HG03280 (cell line): ENCODE measurements around the gene SPPL2B.
"Not testable (repeated sequence)": the region's sequence is repeated elsewhere in the genome, so short reads cannot be mapped to it uniquely, and the experiment has no call there.

ENCODE experiments used
- ATAC-seq: cut with Tn5 transposase; IDR thresholded peaks from one replicate; pipeline ENCODE4 v1.9.1; 2021; ENCODE audit warnings: mild to moderate bottlenecking, moderate library complexity; ENCODE audit not compliant: unreplicated experiment

Gene SPPL2B

GRCh38 chr19:2328401-2329148 is at the start of gene SPPL2B, which contains the start of gene LSM7:
TSS of gene SPPL2B (plus strand) at chr19:2328684. CDS start at chr19:2328710, 26 bp downstream.
TSS of gene LSM7 (minus strand) at chr19:2328586. CDS start at chr19:2328566, 20 bp downstream.
- peak; percentile 60 for ATAC-seq

- no peak for ATAC-seq
Observed at GRCh38 chr19:2280633-2281264, 47.7 kb upstream of the SPPL2B start.

DNA sequence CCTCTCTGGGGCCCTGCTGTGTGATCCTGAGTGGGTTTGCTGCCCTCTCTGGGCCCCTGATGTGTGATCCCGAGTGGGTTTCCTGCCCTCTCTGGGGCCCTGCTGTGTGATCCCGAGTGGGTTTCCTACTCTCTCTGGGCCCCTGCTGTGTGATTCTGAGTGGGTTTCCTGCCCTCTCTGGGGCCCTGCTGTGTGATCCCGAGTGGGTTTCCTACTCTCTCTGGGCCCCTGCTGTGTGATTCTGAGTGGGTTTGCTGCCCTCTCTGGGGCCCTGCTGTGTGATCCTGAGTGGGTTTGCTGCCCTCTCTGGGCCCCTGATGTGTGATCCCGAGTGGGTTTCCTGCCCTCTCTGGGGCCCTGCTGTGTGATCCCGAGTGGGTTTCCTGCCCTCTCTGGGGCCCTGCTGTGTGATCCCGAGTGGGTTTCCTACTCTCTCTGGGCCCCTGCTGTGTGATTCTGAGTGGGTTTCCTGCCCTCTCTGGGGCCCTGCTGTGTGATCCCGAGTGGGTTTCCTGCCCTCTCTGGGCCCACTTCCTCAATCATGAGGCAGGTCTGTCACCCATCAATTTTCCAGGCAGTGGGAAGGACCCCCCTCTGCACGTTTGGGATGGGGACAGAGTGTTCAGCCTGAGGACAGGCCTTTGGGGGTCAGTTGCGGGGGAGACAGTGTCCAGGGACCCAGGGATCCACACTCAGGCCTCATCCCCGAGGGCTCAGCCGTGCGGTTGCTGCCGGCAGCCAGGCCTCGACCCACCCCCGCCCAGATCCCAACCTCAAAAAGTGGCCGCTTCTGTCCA is 47.0 kb upstream of the SPPL2B start:
- not testable (repeated sequence) for ATAC-seq

GRCh38 chr19:2282062-2282861 is 46.2 kb upstream of the SPPL2B start, which contains the start of gene PEAK3:
TSS of gene PEAK3 (minus strand) at chr19:2282175. CDS start at chr19:2280931, 1,244 bp downstream.
- ATAC-seq: no peak

DNA sequence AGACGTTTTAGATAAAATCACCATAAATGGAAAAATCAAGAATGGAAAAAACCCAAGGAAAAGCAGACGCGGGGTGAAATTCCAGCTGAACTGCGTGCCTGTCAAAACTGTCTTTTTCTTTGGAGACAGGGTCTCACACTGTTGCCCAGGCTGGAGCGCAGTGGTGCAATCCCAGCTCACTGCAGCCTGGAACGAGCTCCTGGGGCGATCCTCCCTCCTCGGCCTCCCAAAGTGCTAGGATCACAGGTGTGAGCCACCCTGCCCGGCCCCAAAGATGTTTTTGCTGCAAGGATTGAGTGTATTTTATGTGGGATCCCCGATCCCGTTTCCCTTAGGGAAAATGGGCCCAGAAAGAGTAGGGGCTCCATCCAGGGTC is 45.6 kb upstream of the SPPL2B start:
- ATAC-seq: no peak

- ATAC-seq: no peak
Observed at GRCh38 chr19:2283835-2284507, 44.5 kb upstream of the SPPL2B start.

- no peak for ATAC-seq
Observed at GRCh38 chr19:2286402-2287140, 41.9 kb upstream of the SPPL2B start.

DNA sequence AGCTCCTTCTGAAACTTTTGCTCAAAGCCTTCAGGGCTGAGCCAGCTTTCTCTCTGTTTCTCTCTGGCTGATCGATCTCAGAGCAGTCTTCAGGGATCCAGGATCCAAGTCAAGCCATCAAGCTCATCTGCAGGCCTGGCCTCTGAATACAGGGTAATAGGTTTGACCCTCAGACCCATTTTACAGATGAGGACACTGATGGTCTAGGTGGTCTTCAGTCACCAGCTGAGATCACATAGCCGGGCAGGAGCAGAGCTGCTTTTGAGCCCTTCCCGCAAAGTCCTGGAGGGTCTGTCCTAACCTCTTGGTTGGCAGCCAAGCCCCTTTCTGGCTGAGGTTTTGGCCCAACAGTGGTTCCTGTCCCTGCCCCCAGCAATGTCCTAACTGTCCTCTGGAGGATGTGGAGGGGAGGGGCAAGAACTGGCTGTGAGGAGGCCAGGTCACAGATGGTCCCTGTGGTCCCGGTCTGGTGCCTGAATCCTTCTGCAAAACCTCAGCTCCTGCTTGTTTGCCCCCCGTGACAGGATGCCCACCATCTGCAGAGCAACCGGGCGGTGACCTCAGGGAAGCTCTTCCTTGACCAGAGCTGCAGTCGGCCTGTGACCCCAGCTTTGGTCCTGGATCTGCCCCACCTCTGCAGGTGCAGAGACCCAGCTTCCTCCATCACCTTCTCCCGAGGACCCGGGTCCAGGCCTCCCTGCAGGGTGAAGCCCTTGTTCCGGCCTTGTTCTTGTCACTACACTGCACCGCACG is 40.7 kb upstream of the SPPL2B start:
- no peak for ATAC-seq

DNA sequence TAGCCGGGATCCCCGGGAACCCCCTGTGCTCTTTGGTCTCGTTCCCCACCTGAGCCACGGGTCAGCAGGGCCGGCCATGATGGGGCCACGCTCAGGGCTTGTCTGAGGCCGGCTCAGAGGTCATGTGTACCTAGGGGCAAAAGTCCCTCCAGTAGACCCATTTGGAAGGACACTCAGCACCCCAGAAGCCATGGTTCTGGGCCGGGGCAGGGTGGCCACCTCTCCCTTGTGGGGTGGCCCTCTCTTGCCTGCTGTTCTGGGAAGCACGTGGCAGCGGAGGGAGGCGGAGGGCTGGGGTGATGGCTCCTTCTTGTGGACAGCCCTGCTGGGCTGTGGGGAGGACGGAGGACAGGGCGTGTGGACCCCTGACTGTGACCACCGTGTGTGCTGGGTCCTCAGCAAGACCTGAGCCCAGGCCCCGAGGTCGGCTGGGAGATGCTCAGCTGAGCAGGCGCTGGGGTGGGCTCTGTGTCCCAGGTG is 40.1 kb upstream of the SPPL2B start:
- ATAC-seq: no peak

GRCh38 chr19:2288818-2289713 is 39.4 kb upstream of the SPPL2B start:
- ATAC-seq: no peak

DNA sequence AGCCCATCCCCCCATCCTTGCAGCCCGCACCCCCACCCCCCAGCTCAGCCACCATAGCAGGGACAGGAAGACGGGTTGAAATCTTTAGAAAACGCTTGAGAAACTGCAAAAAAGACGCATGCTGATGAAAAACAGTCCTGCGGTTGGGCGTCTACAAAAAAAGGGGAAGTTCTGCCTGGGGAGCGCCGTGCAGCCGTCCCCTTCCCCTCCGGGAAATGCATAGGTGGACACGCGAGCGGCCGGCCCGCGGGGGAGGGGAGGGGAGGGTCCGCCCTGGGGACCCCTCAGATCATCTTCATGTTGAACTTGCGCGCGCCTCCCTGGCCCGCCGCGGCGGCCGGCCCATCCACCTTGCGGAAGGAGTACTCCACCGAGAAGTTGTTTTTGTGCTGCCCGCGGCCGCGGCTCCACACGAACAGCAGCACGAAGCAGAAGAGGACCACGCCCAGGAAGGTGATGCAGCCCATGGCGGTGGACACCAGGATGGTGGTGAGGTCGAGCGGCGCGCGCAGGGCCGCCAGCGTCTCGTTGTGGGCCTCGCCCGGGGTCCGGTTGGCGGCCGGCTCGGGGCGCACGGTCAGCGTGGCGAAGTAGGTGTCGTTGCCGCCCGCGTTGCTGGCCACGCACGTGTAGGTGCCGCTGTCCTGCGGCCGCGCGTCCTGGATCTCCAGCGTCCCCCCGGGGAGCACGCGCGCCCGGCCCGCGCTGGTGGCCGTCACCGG is 38.6 kb upstream of the SPPL2B start:
- no peak for ATAC-seq

GRCh38 chr19:2290441-2291184 is 37.9 kb upstream of the SPPL2B start:
- ATAC-seq: no peak

DNA sequence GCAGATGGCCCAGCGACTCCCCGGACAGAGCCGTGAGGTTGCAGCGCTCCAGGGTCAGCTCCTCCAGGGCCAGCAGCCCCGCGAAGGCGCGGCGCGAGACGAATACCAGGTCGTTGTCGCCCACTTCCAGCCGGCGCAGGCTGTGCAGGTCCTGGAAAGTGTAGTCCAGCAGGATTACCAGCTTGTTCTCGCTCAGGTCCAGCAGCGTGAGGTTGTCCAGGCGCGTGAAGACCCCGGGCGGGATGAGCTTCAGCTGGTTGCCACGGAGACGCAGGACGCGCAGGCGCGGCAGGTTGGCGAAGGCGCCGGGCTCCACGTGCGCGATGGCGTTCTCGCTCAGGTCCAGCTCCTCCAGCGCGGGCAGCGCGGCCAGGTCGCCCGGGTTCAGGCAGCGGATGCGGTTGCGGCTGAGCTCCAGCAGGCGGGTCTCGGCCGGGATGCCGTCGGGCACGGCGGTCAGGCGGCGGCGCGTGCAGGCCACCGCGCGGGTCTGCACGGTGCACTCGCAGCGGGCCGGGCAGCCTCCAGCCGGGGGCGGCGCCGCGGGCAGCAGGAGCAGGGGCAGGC is 37.2 kb upstream of the SPPL2B start:
- no peak for ATAC-seq

DNA sequence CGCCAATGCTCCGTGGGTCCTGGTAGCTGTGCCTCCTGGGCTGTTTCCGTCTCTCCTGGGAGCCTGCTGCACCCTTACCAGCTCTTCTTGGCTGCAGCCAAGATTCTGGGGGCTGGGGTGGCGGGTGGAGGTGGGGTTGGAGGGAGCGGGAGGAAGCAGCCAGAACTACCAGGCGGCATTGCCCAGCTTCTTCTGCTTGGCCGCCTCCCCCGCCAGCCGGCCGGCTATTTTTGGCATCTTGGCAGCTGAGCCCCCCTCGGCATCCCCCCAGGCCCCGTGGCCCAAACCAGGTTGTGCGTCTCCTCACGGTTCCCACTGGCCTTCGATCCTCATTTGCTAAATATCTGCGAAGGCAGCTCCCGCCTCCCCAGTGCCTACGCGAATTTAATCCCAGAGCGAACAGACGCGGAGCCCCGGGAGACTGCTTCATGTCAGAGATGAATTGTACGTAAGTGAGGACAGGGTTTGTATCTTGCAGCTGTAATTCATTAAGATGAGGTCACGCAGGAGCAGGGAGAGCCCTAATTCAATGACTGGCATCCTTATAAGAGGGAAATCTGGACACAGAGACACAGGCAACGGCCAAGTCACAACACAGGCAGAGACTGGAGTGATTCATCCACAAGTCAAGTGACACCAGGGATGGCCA is 33.7 kb upstream of the SPPL2B start:
- ATAC-seq: no peak

- ATAC-seq: no peak
Observed at GRCh38 chr19:2296141-2296540, 32.3 kb upstream of the SPPL2B start.
